Stomach (tissue), 9 donors: ENCODE results near the gene RCN1. TPM values are rescaled to one million over a fixed set of nuclear protein-coding genes. Genes with fewer than 3 reads are reported as not detected.
"Not testable (repeated sequence)": the region's sequence is repeated elsewhere in the genome, so short reads cannot be mapped to it uniquely, and the experiment has no call there.

Experiments
- DNase-seq, 2 donors: peaks; one replicate each; pipeline versions ENCODE4 v3.0.0 to v3.0.0-alpha.2; 2013 to 2019
- H3K27ac ChIP-seq, 5 donors: fragments of 200-600 bp in 4 of 5; sonication (generic) in 4 of 5; one replicate each; pipeline ENCODE4 v1.5.1; 2013 to 2019; ENCODE audit warnings: mild to moderate bottlenecking in 1 of 5, moderate library complexity in 1 of 5
- H3K27me3 ChIP-seq, 3 donors: fragments of 200-600 bp; sonication (generic); one replicate each; pipeline ENCODE4 v1.5.1; 2017 to 2019; ENCODE audit warnings: mixed run types in 1 of 3
- H3K36me3 ChIP-seq, 4 donors: fragments of 200-600 bp; sonication (generic); 1 replicate in 3 of 4; 2 replicates in 1 of 4; pipeline ENCODE4 v1.5.1; 2016 to 2019
- H3K4me1 ChIP-seq, 4 donors: fragments of 200-600 bp; sonication (generic); one replicate each; pipeline ENCODE4 v1.5.1; 2016 to 2019
- H3K4me3 ChIP-seq, 4 donors: fragments of 200-600 bp; sonication (generic) in 3 of 4; one replicate each; pipeline ENCODE4 v1.5.1; 2016 to 2019; ENCODE audit warnings: mild to moderate bottlenecking in 1 of 4
- H3K9me3 ChIP-seq, 4 donors: fragments of 200-600 bp; sonication (generic); one replicate each; pipeline ENCODE4 v1.5.1; 2016 to 2019
- CTCF ChIP-seq, 7 experiments: fragments of 450-650 bp in 4 of 7; fragments of 200-600 bp in 3 of 7; sonication (generic) in 3 of 7; IDR thresholded peaks; one replicate each; pipeline ENCODE4 v1.5.1; 2016 to 2019; ENCODE audit warnings: antibody characterized with exemption in 7 of 7, control low read depth in 2 of 7, mild to moderate bottlenecking in 1 of 7
- EP300 ChIP-seq: sonication (generic); formaldehyde crosslinking; IDR thresholded peaks from one replicate; pipeline ENCODE4 v1.6.1; 2017; ENCODE audit warnings: antibody characterized with exemption
- POLR2A ChIP-seq, 4 donors: fragments of 450-650 bp; IDR thresholded peaks; one replicate each; pipeline ENCODE4 v1.6.1; 2016; ENCODE audit warnings: antibody characterized with exemption in 4 of 4, control low read depth in 2 of 4, mild to moderate bottlenecking in 1 of 4, moderate library complexity in 1 of 4
- POLR2AphosphoS5 ChIP-seq, 3 donors: sonication (generic); formaldehyde crosslinking; IDR thresholded peaks; one replicate each; pipeline ENCODE4 v1.6.1; 2016; ENCODE audit warnings: antibody characterized with exemption in 3 of 3
- WGBS, 5 donors: extraction: QIAGEN DNeasy Blood & Tissue Kit in 3 of 5; methylation state at CpG; one replicate each; pipeline versions ENCODE4 v1.1.5 to v1.1.7; 2013 to 2018; 5-methylcytosine and 5-hydroxymethylcytosine counted together
- intact Hi-C: fragments of 100-400 bp; cut with DNase I; formaldehyde crosslinking; loops from one replicate; pipeline ENCODE4 v1.15.1; 2023; ENCODE audit warnings: low total_unique reads
- polyA plus RNA-seq, 3 donors: library from polyadenylated mRNA; stranded (reverse); fragments of 200-250 nt; gene quantifications; one replicate each; pipeline ENCODE4 v1.2.3, GENCODE V29; 2013
- total RNA-seq, 5 donors: library from RNA; depleted of rRNA; stranded (reverse); fragments of >200 nt; gene quantifications; one replicate each; pipeline versions ENCODE4 v1.1.0 to v1.2.3, GENCODE V29; 2014 to 2016
- donor health status: healthy with polysubstance abuse.
- donor health status: Bipolar disorder and iron deficiency.
- donor health status: healthy.

The RCN1 gene
- total and polyA plus RNA-seq, 8 donors, result 3.5 to 91.1 (median 35.0) TPM

- Histone ChIP-seq H3K9me3 (no peaks in the 10 kb centered on the region), H3K36me3 (no peaks in the 10 kb centered on the region), H3K27ac (no peak overlapping the region), H3K4me1 (no peaks in the 10 kb centered on the region), H3K27me3 (peaks cover 0 to 35% (median 8%) of the 10 kb centered on the region in 3 donors), H3K4me3 (no peak overlapping the region)
- no peak for DNase-seq
- intact Hi-C loops, result no loop called here
- TF ChIP-seq POLR2A (IDR thresholded peaks at IDR 0.05) (no peak), POLR2AphosphoS5 (IDR thresholded peaks at IDR 0.05) (no peak), EP300 (no peak), CTCF (IDR thresholded peaks at IDR 0.05) (no peak)
- 85 to 98% (median 92%) methylated on average over 2 of the region's 2 CpGs for WGBS, 5 donors
Measured at GRCh38 chr11:32055861-32056260, 35.0 kb upstream of the RCN1 start.

GRCh38 chr11:32056438-32056837 is 34.4 kb upstream of the RCN1 start:
- no peaks in the 10 kb centered on the region for H3K36me3 ChIP-seq
- no peak for DNase-seq
- peaks cover 0 to 35% (median 8%) of the 10 kb centered on the region in 3 donors for H3K27me3 ChIP-seq
- H3K9me3 ChIP-seq, result no peaks in the 10 kb centered on the region
- no peak overlapping the region for H3K27ac ChIP-seq
- TF ChIP-seq CTCF (IDR thresholded peaks at IDR 0.05) (no peak), POLR2AphosphoS5 (IDR thresholded peaks at IDR 0.05) (no peak), POLR2A (IDR thresholded peaks at IDR 0.05) (no peak), EP300 (no peak)
- H3K4me1 ChIP-seq, result no peaks in the 10 kb centered on the region
- H3K4me3 ChIP-seq, result no peak overlapping the region
- 64 to 79% (median 66%) methylated on average over 6 of the region's 6 CpGs for WGBS, 5 donors
- intact Hi-C loops, result no loop called here

GRCh38 chr11:32059686-32060462 is 31.0 kb upstream of the RCN1 start:
- no peaks in the 10 kb centered on the region for H3K9me3 ChIP-seq
- H3K36me3 ChIP-seq, result no peaks in the 10 kb centered on the region
- no peak overlapping the region for H3K4me3 ChIP-seq
- TF ChIP-seq CTCF (IDR thresholded peaks at IDR 0.05) (no peak), EP300 (no peak), POLR2AphosphoS5 (IDR thresholded peaks at IDR 0.05) (no peak), POLR2A (IDR thresholded peaks at IDR 0.05) (no peak)
- no peak for DNase-seq
- no peak overlapping the region for H3K27ac ChIP-seq
- no peaks in the 10 kb centered on the region for H3K4me1 ChIP-seq
- intact Hi-C loops, result no loop called here
- H3K27me3 ChIP-seq, result peaks cover 0 to 16% (median 8%) of the 10 kb centered on the region in 3 donors
- 71 to 81% (median 76%) methylated on average over 6 of the region's 6 CpGs for WGBS, 5 donors

GRCh38 chr11:32062540-32062939 is 28.3 kb upstream of the RCN1 start:
- Histone ChIP-seq H3K27me3 (peaks cover 0 to 11% (median 7%) of the 10 kb centered on the region in 3 donors), H3K4me3 (no peak overlapping the region), H3K4me1 (no peaks in the 10 kb centered on the region), H3K27ac (no peak overlapping the region), H3K36me3 (no peaks in the 10 kb centered on the region), H3K9me3 (no peaks in the 10 kb centered on the region)
- TF ChIP-seq POLR2A (IDR thresholded peaks at IDR 0.05) (no peak), CTCF (IDR thresholded peaks at IDR 0.05) (no peak), POLR2AphosphoS5 (IDR thresholded peaks at IDR 0.05) (no peak), EP300 (no peak)
- intact Hi-C loops, result no loop called here
- WGBS, 5 donors, result 78 to 91% (median 87%) methylated on average over 3 of the region's 3 CpGs
- DNase-seq, result no peak

GRCh38 chr11:32063031-32063430 is 27.8 kb upstream of the RCN1 start:
- H3K27ac ChIP-seq, H3K36me3 ChIP-seq, DNase-seq, H3K4me1 ChIP-seq, H3K4me3 ChIP-seq, intact Hi-C loops, H3K9me3 ChIP-seq: not testable (repeated sequence)
- peaks cover 0 to 14% (median 2%) of the 10 kb centered on the region in 3 donors for H3K27me3 ChIP-seq
- 77 to 92% (median 89%) methylated on average over 3 of the region's 3 CpGs for WGBS, 5 donors
